NOMO-1 (cell line): ENCODE data around the gene PELI2.

ENCODE experiments used
- DNase-seq, 2 experiments: peaks; one replicate each; lab custom pipeline; 2025; ENCODE audit not compliant: unreplicated experiment in 2 of 2; lab: John Stamatoyannopoulos, UW

PELI2 gene

DNA sequence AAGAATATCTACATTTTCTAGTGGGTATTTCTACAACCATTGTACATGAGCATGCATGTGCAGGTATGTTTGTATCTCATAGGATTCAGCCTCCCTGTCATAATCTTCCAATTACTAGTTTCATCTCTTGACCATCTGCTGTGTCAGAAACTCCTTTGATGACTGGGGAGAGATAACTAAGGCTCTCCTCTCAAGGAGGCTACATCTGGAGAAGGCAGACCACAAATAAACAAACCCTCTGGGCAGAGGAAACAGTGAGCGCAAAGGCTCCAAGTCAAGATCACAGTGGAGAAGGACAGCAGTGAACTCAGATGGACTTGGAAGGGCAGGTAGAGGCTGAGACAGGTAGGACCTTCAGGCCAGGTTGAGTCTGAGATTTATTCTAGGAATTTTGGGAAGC is 166.4 kb downstream of the PELI2 start:
- DNase-seq: no peak

DNA sequence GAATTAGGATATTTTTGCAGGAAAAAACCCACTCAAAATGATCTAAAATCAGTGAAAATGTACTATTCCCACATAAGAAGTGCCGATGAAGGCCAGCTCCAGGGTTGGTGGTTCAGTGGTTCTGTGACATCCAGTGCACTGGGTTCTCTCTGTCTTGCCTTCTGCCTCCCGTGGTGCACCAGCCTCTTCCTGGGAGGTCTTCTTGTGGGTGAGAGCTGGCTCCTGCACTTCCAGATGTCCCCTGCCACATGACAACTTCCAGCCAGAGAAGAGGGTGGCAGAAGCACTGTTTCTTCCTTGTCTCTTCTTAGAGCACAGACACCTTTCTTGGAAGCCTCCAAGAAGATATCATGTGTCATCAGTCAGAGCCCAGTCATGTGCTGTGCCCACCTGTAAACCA is 170.9 kb downstream of the PELI2 start:
- no peak for DNase-seq

DNA sequence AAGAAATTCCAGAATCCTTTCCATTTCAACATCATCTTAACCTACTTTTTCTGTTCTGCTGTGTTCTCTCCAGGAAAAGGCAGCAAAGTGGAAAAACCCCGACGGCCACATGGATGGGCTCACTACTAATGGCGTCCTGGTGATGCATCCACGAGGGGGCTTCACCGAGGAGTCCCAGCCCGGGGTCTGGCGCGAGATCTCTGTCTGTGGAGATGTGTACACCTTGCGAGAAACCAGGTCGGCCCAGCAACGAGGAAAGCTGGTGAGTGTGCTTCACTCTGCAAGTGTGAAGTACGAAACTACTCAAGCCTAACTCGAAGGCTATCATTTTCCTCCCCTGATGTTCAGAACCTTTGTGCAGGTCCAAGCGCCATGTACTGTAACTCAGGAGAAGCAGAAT is 172.0 kb downstream of the PELI2 start:
- no peak for DNase-seq

DNA sequence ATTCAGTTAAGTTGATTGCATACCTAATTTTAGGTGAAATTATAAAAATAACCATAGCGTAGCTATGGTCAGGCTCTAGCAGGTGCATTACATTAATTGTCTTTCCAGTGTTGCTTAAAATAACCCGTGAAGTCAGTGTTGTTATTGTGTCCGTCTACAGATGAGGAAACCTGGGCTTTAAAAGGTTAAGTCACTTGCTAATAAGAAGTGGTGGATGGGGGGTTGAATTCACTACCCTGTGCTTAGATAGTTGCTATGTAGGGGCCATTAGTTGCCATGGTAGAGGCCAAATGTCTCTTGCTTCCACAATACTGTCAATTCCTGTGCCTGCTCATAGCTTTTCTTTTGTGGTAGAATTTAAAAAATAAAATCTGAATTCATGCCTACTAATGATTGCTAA is 174.8 kb downstream of the PELI2 start:
- no peak for DNase-seq

DNA sequence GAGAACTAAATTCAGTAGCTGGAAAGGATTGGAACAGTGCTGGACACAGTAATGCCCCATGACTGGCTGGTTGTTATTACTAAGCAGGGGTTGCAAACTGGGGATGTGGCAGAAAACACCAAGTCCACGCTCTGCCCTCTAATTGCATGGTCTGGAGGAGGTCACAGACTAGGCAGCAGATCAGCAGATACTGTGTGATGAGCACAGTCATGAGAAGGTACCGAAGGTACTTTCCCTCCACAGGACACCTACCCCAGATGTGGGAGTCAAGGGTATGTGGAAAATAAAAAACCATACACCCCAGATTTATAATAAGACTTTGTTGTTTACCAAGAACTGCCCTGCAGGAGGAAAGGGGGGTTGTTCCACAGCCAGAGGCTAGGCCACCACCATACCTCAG is 175.3 kb downstream of the PELI2 start:
- DNase-seq: no peak

DNA sequence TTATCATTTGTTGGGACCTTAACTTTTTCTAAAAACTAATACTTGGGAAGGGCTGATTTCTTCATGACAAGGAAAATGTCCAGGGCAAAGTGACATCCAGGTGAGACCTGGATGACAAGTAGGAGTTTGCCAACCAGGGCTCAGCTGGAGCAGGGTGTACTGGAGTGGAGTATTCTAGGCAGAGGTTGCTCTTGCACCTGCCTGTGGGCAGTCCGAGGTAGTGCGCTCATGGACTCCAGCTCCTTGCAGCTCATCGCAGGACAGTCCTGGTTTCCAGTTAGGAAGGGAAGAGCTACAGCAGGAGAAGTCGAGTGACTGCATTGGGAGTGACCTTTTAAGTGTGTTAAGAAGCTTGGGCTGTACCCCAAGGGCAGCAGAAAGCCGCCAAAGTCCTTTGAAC is 175.9 kb downstream of the PELI2 start:
- no peak for DNase-seq

DNA sequence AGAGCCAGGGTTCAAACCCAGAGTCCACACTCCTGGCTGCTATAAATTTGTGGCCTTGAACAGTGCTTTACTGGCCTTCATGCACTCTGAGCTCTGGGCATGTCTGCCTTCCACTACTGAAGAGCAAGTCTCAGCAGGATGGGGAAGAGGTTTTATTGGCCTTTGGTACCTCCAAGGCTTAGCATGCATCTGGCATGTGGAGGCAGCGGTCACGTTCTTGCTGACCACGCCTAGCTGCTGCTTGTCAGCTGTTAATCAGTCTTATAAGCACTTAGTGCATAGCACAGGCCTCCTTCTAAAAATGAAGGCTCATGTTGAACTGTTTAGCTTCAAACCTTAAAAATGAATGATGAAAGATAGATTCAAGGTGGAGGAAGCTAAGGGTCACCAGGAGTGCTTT is 177.5 kb downstream of the PELI2 start:
- no peak for DNase-seq

DNA sequence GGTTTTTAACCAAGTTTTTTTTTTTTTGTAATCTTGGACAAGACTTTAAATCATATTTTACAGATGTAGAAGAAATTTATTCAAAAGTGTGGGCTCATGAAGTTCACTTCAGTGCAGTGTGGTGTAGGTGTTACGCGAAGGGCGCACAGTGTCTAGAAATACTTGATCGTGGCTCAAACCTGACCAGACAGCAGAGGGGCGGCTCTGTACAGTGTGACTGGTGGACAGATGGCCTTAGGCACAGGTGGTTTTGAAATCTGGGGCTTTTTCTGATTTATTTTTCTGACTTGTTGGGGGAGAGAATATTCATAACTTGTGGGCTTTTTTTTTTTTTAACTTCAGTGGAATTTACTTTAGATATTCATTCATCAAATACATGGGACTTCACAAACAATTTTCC is 179.2 kb downstream of the PELI2 start:
- no peak for DNase-seq

DNA sequence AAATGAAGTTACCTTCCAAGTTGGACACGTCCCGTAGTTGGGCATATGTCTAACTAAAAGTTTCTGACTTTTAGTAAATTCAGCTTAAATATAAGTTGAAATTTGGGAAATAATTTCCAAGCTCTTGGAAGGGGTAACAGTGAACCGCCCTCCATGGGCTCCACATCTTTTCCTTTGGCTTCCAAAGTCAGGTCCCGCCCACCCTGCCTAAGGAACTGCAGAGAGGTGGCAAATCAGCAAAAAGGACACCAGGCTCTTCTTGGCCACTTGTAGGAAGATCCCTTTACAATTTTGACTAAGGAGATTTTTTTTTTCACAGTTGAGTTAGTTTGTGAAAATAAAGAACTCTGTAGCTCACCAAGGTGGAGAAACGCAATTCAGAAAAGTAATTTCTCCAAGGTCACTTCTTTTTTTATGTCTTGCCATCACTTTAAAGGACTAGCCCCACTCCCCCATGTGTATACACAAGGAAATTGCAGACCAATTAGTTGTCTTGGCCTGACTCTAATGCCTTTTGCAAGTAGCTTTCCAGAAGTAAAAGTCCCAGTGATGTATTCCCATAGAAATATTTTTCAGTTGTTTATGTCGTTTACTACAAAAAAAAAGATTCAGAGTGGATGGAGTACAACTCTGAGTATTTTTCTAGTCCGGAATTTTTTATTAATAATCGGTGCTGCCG is 181.2 kb downstream of the PELI2 start:
- no peak for DNase-seq

DNA sequence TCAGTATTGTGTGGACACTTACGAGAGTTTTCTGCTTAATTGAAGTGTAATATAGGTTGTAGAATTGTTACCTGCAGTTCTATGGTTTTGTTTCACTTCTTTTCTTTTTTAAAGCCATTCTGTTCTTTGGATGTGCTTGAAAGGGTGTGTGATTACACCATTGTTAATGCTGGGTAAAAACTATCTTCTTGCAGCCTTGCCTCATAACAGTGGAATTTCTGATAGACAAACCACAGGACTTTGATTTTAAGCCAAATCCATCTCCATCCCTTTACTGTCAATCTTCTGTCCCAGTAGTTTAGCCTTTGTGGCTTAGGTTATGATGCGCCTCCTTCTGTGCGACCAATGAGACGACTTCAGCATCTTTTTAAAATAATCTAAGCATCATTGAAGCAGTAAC is 182.3 kb downstream of the PELI2 start:
- no peak for DNase-seq

DNA sequence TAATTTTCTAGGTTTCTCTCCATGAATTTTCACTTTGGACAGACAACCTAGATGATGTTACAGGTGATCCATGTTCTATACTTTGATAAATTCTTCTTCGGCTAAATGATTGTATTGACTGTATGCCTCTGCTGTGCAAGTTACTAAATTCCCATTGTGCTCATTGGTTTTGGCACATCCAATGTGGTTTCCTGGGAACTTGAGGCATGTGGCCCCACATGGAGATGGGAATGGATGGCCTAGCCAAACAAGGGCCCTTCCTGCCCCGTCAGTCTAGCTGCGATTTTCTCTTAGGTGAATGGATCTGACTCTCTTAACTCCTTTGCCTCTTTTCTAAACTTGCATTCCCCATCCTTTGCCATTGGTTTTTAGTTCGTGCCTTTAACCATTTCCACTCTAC is 186.2 kb downstream of the PELI2 start:
- DNase-seq: no peak

DNA sequence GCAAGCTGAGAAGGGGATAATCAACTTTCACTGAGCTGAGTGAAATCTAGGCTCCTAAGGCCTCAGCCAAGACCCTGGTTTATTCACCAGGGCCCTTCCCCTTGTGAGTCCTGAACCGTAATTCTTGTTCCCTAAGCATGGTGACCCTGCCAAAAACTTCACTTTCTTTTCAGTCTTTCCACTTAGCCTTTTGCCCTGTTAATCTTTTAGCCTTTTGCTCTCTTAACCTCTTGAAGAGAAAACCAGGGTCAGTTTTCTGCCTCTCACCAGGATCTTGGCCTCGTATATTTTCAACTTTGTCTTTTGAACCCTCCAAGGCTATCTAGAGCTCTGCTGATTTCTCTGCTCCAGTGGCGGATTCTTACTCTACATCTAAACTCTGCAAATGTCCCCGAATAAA is 191.0 kb downstream of the PELI2 start:
- no peak for DNase-seq

DNA sequence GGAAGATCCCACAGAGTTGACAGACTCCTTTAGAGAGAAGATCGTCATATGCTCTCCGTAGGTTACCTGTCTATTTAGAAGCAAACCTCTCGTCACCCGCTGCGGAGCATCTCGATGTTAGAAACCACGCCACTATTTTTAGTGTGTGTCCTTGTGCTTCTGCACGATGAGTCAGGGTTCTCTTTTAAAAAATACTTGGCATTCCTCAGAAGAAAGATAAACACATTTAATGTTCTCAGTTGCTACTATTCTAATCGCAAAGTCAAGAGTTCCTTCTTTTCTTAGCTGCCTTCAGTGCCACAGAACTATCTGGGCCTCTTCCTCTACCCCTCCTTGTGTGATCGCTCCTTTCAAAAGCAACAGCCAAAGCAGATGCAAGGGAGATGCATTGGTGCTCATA is 192.4 kb downstream of the PELI2 start:
- no peak for DNase-seq

DNA sequence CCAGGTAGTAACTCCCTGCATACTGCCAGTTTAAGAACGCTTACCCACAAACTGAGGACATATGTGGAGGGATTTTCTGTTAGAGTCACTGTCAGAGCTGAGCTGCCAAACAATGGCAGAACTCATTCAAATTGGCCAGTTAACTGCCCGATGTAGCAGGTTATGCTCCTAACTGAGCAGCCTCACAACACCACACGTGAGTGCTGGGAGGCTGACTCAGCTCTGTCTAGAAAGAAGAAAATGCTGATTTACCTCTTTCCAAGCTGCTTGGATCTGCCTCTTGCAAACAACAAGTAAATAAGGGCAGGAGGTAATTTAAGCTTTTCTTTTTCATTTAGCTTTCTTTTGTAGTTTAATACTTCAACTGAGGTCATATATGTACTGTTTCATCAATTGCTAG is 195.6 kb downstream of the PELI2 start:
- DNase-seq: no peak

DNA sequence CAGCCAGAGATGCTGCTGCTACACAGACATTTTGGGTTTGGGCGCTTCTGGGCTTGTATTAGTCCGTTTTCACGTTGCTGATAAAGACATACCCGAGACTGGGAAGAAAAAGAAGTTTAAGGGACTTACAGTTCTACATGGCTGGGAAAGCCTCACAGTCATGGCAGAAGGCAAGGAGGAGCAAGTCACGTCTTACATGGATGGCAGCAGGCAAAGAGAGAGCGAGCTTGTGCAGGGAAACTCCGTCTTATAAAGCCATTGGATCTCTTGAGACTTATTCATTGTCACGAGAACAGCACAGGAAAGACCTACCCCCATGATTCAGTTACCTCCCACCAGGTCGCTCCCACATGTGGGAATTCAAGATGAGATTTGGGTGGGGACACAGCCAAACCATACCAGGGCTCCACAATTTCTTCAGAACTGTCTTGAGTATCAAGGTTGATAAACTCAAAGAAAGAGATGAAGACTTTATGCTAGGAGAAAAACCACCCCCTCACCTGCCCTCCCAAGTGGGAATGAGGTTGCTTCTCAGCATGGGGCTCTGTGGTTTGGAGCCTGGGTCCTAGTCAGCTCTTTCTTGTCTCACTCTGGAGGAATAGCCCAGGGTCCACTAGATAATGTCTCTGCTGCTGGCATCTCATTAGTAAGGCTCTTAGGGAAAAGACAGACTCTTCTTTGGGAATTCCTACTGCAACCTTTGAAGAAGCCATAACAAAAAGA is 200.3 kb downstream of the PELI2 start:
- DNase-seq: no peak

DNA sequence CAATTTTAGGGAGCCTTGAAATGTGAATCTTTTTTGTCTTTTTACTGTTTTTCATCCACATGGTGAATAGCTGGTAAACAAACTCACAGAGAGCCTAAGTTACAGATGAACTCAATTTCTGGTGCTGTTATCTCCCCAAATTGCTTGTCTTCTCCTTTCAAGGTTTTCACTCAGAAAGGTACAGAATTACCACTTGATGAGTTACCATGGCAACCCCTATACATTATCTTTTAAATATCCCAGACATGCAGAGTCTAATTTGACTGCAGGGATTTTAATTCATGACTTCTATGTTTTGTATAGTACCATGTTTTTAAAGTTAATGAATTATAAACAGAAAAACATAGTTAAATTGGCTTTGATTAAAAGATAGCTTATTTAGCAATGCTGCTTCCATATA is 203.7 kb downstream of the PELI2 start:
- DNase-seq: no peak

DNA sequence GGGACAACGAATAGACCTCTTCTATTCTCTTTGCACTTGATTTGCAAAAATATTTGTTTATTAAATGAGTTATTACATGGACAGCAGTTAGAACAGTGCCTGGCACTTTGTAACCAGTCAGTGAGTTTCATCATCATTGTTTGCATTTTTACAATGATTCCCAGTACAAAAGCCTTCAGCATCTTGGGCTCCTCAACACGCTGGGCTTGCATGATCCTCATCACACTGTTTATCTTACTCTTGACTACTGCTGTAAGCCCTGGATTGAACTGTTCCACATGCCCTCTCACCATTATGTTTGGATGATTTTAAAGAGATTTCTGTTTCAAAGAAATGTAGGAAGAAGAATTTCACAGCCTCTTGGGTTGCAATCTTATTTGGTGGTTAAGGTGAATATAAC is 204.3 kb downstream of the PELI2 start:
- no peak for DNase-seq

DNA sequence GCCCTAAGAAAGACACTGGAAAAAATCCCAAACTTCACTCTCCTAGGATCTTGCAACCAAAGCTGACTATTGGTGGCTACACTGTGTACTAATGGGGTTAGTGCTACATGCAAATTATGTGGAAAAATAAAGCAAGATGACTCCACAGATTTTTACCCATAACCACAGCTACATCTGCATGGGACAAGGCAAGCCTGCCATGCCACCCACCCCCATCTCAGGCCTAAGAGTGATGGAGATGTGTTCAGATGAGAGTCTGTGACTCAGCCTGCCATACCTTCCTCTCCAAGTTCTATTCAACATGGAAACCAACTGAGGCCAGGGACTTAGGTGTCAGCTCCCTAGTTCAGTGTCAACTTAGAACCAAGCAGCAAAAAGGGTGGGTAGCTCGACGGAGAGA is 206.2 kb downstream of the PELI2 start:
- DNase-seq: no peak

DNA sequence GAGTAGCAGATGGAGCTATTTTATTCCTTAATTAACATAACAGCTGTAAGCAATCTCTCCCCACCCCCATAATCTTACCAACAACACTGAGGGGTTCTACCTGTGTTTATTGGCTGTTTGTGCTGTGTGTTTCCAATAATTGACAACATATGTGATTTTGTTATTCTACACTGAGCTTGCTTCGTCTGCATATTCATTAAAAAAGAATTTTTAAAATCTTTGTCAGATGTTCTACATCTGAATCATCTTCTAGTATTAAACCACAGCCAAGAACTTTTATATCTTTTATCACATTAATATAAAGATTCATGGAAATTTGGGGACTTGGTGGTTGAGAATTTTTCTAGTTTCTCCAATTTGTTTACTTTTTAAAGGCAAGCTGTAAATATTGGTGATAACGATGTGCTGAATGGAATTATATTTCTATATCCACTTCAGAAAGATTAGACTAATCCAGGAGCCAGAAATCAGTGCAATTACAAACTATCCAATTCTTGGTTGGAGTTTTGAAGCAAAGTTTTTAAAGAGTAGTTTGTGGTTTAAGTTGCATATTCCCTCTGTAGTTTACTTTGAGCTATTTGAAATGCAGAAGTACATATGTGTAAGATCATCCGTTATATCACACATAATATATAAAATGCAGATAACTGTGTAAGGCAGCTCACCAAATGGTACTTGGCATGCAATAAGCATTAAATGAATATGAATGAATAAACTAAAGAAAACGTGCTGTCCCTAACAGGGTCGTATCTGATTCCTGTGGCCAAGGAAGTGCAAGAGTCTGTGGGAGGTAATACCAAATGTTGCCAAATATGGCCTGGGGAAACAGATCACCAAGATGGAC is 206.9 kb downstream of the PELI2 start:
- DNase-seq: no peak

DNA sequence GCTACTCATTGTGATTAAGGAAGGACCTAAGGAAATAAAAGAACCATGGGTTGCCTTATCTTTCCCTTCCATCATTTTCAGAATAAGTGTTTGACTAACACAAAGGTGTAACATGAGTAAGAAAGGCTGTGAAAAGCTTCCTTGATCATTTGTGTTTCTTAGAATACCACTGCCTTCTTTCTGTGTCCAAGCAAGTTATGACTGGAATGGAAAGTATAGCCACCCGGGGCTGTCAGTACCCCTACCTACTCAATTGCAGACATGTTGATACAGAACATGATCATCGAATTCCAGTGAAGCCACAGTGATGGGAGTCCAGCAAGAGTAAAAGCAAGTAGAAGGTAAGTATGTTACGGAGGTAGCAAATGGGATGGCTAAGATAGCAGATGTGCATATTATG is 209.8 kb downstream of the PELI2 start:
- no peak for DNase-seq

DNA sequence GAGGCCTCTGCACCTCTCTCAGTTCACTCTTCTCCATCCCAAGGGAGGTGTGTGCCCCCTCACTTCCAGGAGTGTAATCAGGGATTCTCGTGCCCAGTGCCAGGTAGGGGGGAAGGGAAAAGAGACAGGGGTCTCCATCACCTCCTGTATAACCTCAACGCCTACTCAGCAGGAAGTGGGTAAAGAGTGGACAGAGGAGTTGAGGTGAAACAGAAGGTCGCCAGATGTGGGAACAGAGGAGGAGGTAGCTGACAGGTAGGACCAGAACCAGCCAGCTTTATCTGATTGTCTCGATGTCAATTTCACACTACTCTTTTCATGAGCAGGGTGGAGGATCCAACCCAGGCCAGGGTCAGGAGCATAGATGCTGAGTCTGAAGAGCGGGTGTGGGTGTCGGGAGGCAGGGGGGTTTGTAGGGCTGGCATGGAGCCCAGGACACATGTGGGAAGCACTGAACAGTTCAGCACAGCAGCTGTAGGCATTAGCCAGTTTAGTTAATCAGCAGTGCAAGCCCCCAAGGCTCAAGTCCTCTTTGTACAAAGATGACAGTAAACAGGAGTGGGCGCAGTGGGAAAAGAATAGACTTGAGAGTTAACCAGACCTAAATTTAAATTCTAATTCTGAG is 213.5 kb downstream of the PELI2 start:
- no peak for DNase-seq
